MM.1S (cell line): ENCODE measurements around the gene KSR1.
"Not testable (repeated sequence)": the region's sequence is repeated elsewhere in the genome, so short reads cannot be mapped to it uniquely, and the experiment has no call there.

ENCODE experiments used
- DNase-seq: peaks from one replicate; pipeline ENCODE4 v3.0.0-alpha.2; 2015
- H2AFZ ChIP-seq: fragments of 300-600 bp; sonication (generic); 2 replicates; pipeline ENCODE4 v1.6.0; 2016; ENCODE audit warnings: antibody characterized with exemption, low read length
- H3F3A ChIP-seq: fragments of 300-600 bp; sonication (generic); 2 replicates; pipeline ENCODE4 v1.6.1; 2016; ENCODE audit warnings: mild to moderate bottlenecking, antibody characterized with exemption, low read length, moderate library complexity, mixed read lengths; ENCODE audit not compliant: insufficient read depth
- H3K27ac ChIP-seq: fragments of 300-600 bp; sonication (generic); 2 replicates; pipeline ENCODE4 v1.5.1; 2016; ENCODE audit warnings: mild to moderate bottlenecking, low read length
- H3K27me3 ChIP-seq: fragments of 300-600 bp; sonication (generic); replicated peaks from 2 replicates; pipeline ENCODE4 v1.6.0; 2016; ENCODE audit warnings: low read length; ENCODE audit not compliant: insufficient read depth
- H3K36me3 ChIP-seq: fragments of 300-600 bp; sonication (generic); replicated peaks from 2 replicates; pipeline ENCODE4 v1.6.1; 2016; ENCODE audit warnings: mild to moderate bottlenecking, low read length, mixed read lengths; ENCODE audit not compliant: insufficient read depth
- H3K4me1 ChIP-seq: fragments of 300-600 bp; sonication (generic); 2 replicates; pipeline ENCODE4 v1.6.1; 2016; ENCODE audit warnings: low read length, mixed read lengths
- H3K4me2 ChIP-seq: fragments of 300-600 bp; sonication (generic); 2 replicates; pipeline ENCODE4 v1.6.0; 2016; ENCODE audit warnings: low read depth, low read length
- H3K4me3 ChIP-seq: fragments of 300-600 bp; sonication (generic); 2 replicates; pipeline ENCODE4 v1.5.1; 2016; ENCODE audit warnings: low read length, mixed read lengths
- H3K79me2 ChIP-seq: fragments of 300-600 bp; sonication (generic); 2 replicates; pipeline ENCODE4 v1.6.1; 2016; ENCODE audit warnings: mixed run types, low read length, mixed read lengths
- H3K9ac ChIP-seq: fragments of 300-600 bp; sonication (generic); 2 replicates; pipeline ENCODE4 v1.6.1; 2016; ENCODE audit warnings: low read length, mixed read lengths
- H3K9me2 ChIP-seq: fragments of 300-600 bp; sonication (generic); replicated peaks from 2 replicates; pipeline ENCODE4 v1.6.1; 2016; ENCODE audit warnings: mild to moderate bottlenecking, low read length, mixed read lengths; ENCODE audit not compliant: insufficient read depth
- H3K9me3 ChIP-seq: fragments of 300-600 bp; sonication (generic); replicated peaks from 2 replicates; pipeline ENCODE4 v1.6.1; 2016; ENCODE audit warnings: mild to moderate bottlenecking, low read length, mixed read lengths; ENCODE audit not compliant: insufficient read depth
- H4K20me1 ChIP-seq: fragments of 300-600 bp; sonication (generic); 2 replicates; pipeline ENCODE4 v1.6.1; 2016; ENCODE audit warnings: mild to moderate bottlenecking, low read length, moderate library complexity, mixed read lengths; ENCODE audit not compliant: insufficient read depth
- EZH2 ChIP-seq: fragments of 300-600 bp; sonication (generic); optimal IDR thresholded peaks from 2 replicates; pipeline ENCODE3; 2017; ENCODE audit warnings: low read depth, mild to moderate bottlenecking, antibody characterized with exemption, low read length, mixed read lengths
- EZH2phosphoT487 ChIP-seq: fragments of 300-600 bp; sonication (generic); IDR thresholded peaks from 2 replicates; pipeline ENCODE4 v1.6.1; 2018; ENCODE audit warnings: antibody characterized with exemption, low read length
- TF ChIP-seq, protein P1 (sequence below): fragments of 300-600 bp; sonication (generic); IDR thresholded peaks from 2 replicates; pipeline ENCODE4 v1.5.1; 2016; ENCODE audit warnings: antibody characterized with exemption, low read length, mixed read lengths

The KSR1 gene

DNA sequence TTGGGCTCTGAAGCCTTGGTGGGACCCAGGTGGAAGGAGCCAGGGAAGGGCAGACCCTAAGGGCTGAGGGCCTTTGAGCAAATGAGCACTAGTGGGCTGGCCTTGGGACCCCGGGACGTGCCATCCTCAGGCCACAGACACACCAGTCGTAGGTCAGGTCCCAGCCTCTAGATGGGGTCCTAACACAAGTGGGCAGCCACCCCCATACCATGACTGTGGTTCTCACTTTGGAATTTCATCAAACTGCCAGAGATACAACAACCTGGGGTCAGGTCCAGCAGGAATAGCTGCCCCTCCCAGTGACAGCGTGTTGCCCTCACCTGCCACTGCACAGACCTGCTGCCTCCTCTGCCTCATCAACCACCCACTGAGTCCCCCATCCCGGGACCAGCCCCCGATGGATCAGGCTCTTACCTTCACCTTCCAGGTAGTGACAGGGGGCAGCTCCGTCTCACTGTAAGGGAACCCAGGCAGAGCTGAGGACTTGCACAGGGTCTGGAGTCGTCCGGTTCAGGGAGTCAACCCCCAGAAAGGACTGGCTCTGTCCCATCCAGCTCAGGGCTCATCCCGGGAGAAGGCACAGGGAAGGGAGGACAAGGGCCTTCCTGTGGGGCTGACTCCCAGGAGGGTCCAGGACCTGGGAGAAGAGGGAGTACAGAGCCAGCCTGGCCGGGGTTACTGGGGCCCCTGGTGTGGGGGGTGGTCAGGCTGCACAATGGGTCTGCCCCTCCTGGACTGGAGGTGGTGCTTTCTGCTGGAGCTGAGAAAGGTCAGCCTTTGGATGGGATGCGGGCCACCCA, 214.7 kb downstream of the KSR1 start:
- H2AFZ ChIP-seq, result no peak overlapping the region

DNA sequence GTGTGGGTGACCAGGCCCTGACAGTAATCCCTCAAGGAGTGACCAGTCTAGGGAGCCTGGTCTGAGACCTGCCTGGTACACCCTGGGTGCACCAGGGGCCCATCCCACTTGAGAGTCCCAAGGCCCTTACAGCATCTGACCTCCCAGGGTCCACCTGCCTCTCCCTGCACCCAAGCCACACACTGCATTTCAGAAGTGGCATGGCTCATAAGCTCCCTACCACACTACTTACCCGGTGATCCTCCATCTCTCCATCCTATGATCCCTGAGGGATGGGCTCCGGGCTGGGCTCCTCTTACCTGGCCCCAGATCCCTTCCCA, 215.3 kb downstream of the KSR1 start:
- Histone ChIP-seq H3K9ac (no peak overlapping the region), H2AFZ (no peak overlapping the region), H3K27me3 (0 out of 2 replicates have a peak, but pooled peaks cover 5% of the 10 kb centered on the region), H3F3A (no peaks in the 10 kb centered on the region), H3K4me2 (no peak overlapping the region), H3K27ac (no peak overlapping the region), H3K79me2 (no peaks in the 10 kb centered on the region), H3K4me3 (no peak overlapping the region), H3K36me3 (no peaks in the 10 kb centered on the region), H3K4me1 (no peaks in the 10 kb centered on the region), H3K9me2 (no peaks in the 10 kb centered on the region), H3K9me3 (no peaks in the 10 kb centered on the region), H4K20me1 (no peaks in the 10 kb centered on the region)
- TF ChIP-seq EZH2phosphoT487 (no peak), EZH2 (no peak)
- TF ChIP-seq, protein P1, sequence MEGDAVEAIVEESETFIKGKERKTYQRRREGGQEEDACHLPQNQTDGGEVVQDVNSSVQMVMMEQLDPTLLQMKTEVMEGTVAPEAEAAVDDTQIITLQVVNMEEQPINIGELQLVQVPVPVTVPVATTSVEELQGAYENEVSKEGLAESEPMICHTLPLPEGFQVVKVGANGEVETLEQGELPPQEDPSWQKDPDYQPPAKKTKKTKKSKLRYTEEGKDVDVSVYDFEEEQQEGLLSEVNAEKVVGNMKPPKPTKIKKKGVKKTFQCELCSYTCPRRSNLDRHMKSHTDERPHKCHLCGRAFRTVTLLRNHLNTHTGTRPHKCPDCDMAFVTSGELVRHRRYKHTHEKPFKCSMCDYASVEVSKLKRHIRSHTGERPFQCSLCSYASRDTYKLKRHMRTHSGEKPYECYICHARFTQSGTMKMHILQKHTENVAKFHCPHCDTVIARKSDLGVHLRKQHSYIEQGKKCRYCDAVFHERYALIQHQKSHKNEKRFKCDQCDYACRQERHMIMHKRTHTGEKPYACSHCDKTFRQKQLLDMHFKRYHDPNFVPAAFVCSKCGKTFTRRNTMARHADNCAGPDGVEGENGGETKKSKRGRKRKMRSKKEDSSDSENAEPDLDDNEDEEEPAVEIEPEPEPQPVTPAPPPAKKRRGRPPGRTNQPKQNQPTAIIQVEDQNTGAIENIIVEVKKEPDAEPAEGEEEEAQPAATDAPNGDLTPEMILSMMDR, result no peak
- DNase-seq, result no peak

More for the DNA sequence above, 214.7 kb downstream of the KSR1 start:
- no peak overlapping the region for H3K9ac ChIP-seq
- no peaks in the 10 kb centered on the region for H3K4me1 ChIP-seq
- H3K4me3 ChIP-seq, result no peak overlapping the region
- no peaks in the 10 kb centered on the region for H3K36me3 ChIP-seq
- 0 out of 2 replicates have a peak, but pooled peaks cover 5% of the 10 kb centered on the region for H3K27me3 ChIP-seq
- no peaks in the 10 kb centered on the region for H3K79me2 ChIP-seq
- no peak overlapping the region for H3K4me2 ChIP-seq
- no peaks in the 10 kb centered on the region for H3K9me2 ChIP-seq
- H3F3A ChIP-seq, result no peaks in the 10 kb centered on the region
- H3K27ac ChIP-seq, result no peak overlapping the region
- TF ChIP-seq, protein P1, result no peak
- TF ChIP-seq EZH2, result no peak
- TF ChIP-seq EZH2phosphoT487, result no peak
- H3K9me3 ChIP-seq, result no peaks in the 10 kb centered on the region
- no peaks in the 10 kb centered on the region for H4K20me1 ChIP-seq
- DNase-seq, result no peak

DNA sequence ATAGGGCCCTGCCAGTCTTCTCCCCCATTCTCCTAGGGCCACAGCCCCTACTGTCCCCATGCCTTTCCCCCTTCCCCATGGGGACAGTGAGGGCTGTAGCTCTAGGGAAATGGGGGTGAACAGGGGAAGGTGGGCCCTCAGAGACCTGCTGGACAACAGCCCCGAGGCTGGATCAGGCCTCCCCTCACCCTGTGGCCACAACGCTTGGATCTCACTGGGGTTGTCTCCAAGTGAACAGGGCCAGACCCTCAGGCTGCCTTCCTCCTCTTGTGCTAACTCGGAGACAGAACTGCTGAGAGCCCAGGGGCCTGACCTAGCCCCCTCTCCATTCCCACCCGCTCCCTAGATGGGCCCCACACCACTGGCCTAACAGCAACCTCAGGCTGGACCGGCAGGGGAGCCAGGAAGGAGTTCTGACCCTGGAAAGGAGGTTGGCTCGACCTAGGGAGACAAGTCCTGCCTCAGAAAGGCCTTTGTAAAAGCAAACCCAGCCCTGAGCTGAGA, 215.8 kb downstream of the KSR1 start:
- H3K4me2 ChIP-seq, DNase-seq, H3K36me3 ChIP-seq, H3K9me2 ChIP-seq, H3K4me1 ChIP-seq, H3K4me3 ChIP-seq, H3K79me2 ChIP-seq, H3K27me3 ChIP-seq, H4K20me1 ChIP-seq, H3K9me3 ChIP-seq, H3F3A ChIP-seq, H2AFZ ChIP-seq, H3K27ac ChIP-seq, H3K9ac ChIP-seq: not testable (repeated sequence)

DNA sequence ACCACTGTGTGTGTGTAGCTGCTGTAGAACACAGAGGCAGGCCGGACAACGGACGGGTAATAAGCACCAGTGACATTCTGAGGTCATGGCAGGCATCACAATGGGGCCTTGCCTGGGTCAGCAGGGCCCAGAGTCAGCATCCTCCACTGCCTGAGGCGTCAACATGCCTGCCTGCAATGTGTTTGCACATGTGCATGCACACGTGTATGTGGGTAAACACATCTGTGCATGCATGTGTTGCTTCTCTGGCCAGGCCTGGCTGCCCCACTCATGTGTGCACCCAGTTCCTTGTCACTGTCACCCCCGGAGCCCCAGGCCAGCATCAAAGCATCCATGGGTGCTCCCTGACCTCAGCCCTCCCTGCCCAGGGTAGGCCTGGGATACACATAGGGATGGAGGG, 218.1 kb downstream of the KSR1 start:
- no peak overlapping the region for H3K9ac ChIP-seq
- H3K4me1 ChIP-seq, result no peaks in the 10 kb centered on the region
- no peaks in the 10 kb centered on the region for H3K36me3 ChIP-seq
- no peaks in the 10 kb centered on the region for H4K20me1 ChIP-seq
- H3K9me2 ChIP-seq, result no peaks in the 10 kb centered on the region
- no peak overlapping the region for H3K4me2 ChIP-seq
- H2AFZ ChIP-seq, result no peak overlapping the region
- H3K27ac ChIP-seq, result no peak overlapping the region
- no peaks in the 10 kb centered on the region for H3K79me2 ChIP-seq
- H3K27me3 ChIP-seq, result no peaks in the 10 kb centered on the region
- DNase-seq, result no peak
- TF ChIP-seq, protein P1, result no peak
- TF ChIP-seq EZH2 (no peak), EZH2phosphoT487 (no peak)
- H3K4me3 ChIP-seq, result no peak overlapping the region
- no peaks in the 10 kb centered on the region for H3K9me3 ChIP-seq
- H3F3A ChIP-seq, result no peaks in the 10 kb centered on the region
